HG02763 (cell line): ENCODE measurements around the gene TNS2.
A peak's percentile ranks its signal among the peaks of the same experiment; 100 is the strongest.

Experiments
- ATAC-seq: cut with Tn5 transposase; IDR thresholded peaks from one replicate; pipeline ENCODE4 v1.9.1; 2021; ENCODE audit warnings: mild to moderate bottlenecking, moderate library complexity; ENCODE audit not compliant: unreplicated experiment

TNS2 gene

DNA sequence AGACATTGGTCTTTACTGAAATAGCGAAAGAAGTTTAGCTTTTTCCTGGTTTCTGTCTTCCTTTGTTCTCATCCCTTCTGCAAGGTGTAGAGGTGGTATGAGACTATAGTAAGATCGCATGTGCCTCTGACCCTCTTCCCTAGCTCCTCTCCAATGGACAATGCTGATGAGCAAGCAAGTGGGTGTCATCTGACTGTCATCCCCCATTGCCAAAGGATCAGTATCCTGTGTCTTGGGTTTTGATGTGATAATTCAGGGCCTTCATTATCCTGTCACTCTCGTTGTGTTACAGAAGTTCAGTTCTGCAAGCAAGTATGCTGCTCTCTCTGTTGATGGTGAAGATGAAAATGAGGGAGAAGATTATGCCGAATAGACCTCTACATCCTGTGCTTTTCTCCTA lies 10.0 kb upstream of the TNS2 start:
- no peak for ATAC-seq

GRCh38 chr12:53042607-53043454 lies 7.0 kb upstream of the TNS2 start:
- ATAC-seq = no peak

DNA sequence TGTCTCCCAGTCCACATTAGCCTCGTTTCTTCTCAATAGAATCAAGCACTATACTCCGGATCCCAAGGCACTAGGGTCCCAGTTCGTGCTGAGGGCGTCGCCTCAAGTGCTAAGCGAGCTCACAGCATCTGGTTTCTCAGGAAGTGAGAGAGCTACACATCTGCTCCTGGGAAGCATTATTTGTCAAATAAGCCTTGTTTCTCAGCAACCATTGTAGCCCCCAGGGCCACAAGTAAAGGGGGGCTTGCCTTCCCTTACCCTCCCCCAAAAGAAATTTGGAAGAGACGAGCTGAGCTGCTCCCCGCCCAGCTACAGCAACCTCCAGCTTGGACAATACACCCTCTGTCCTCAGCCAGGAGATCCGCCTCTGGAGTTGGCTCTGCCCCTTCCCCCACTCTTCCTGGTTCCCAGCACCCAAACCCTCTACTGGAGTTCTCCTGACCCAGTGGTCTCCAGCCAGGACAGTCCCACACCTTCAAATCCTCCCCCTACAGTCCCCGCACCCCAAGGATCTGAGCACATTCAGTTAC lies 5.7 kb upstream of the TNS2 start:
- no peak for ATAC-seq

- ATAC-seq = no peak
Measured at GRCh38 chr12:53044896-53045695, 4.8 kb upstream of the TNS2 start.

DNA sequence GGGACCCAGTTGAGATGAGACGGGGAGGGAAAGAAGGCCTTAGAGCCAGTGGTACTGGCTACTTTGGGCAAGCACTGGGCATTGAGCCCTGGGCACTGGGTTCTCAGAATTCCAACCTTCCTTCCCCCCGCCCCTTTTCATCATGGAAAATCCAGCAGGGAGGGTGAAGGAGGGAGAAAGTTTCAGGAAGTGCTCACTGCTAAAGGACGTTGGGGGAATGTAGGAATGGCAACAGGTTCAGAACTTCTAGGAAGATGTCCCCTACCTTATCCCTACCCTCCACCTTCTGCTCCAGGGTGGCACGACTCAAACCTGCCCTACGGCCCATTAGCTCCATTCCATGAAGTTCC lies 4.2 kb upstream of the TNS2 start:
- ATAC-seq = no peak

DNA sequence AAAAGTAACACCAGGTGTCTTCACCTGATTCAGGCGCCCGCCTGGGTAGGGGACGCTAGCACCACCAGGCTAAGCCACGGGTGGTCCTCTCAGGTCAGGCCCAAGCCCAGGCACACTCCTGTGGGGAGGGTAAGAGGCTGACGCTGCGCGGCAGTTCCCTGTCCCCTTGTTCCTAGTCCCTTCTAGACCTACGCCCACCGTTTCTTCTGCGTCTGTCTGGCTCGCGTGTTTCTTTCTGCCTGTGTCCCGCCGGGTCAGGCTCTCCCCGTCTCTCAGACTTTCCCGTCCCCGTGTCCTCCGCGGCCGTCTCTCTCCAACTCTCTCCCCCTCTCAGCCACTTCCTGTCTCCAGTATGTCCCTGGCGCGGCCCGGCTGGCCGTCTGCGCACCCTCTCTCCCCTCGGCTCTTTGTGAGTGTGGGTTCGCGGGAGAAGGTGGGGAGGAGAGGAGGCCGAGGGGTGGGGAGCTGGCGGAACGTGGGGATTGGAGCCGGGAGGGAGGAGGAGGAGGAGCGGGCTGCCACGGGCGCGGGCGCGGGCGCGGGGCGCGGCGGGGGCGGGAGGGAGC lies 3.1 kb upstream of the TNS2 start:
- ATAC-seq = peak; percentile 29

DNA sequence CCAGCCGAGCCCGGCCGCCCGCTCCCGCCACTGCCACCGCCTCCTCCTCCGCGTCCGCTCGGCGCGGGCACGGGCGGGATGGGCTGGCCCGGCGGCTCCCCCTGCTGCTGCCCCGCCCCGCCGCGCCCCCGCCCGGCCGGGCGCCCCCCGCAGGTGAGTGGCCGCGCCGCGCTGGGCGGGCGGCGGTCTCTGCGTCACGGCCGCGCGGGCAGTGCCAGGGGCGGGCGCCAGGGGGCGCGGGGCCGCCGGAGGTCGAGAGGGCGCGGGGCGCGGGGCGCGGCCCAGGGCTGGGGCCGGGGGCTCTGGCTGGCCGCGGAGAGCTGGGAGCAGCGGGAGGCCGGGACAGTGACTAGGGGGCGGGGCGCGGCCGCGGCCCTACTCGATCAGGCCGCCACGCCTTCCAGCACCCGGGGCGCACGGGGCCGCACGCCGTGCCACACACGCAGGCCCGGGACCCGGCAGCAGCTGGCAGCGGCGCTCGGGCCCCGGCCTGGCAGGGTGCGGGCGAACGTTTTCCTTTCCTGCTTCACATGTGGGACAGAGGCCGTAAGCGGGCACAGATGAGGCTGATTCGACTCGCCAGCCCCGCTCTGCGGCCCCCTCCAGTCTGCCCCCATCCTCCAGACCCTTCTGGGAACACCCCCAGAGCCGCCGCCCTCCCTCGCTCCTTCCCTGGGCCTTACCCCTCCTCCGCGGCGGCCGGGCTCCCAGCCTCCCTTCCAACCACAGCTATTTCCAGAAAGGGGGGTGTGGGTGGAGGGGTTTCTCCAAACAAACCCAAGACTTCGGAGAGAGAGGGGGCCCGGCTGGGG lies 2.4 kb upstream of the TNS2 start:
- peak; percentile 72 for ATAC-seq

DNA sequence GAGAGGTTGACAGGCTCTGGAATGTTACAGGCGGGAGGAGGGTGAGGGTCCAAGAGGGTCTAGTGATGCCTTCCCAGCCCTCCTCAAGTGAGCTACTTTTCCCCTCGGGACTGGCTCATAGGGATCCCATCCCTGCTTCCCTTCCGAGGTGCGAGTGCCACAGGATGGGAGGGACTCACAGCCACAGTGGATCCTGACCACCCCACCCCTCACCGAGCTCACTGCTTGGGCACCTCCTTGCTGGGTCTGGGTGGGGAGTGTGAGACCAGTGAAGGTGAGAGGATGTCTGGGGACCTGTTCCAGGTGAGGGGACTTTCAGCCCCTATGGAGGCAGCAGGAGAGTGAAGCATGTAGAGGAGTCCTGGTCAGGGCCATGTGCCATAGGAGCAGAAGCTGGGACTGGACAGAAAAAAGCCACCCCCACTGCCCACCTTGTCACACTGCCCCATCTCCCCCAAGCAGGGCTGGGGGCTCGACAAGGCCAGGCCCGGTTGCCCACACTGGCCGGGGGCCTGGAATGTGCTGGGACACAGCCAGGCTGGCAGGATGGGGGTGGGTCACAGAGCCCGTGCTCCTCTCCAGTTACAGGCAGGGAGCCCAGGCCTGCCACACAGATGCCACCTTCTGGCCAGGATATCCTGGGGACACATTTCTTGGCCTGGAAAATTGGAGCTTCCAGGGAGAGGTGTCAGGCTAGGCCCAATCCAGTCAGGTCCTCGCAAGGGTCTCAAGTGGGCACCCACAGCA lies 1.7 kb upstream of the TNS2 start:
- no peak for ATAC-seq

DNA sequence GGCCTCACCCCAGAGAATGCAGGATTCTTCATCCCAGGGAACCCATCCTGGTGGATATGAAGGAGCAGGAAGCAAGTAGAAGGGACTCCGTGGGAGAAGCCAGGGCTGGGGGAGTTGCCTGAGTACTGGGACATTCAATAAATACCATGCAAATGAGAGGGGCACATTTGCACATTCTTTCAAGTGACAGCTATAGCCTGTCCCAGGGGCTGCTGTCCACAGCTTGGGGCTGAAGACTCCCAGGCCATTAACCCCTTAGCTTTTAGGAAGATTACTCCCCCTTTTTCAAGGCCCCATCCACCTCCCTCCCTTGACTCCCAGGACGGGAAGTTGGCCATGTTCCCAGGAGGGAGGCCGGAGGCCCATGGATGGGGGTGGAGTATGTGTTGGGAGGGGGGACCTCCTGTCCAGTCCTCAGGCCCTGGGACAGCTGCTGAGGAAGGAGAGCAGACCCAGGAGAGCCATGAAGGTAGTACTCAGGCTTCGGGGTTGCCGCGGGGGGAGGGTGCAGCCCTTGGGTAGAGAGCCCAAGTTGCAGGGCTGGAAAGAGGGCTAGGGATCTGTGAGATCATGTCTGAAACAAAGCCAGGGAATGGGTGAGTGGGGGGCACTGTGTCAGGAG lies 974 bp upstream of the TNS2 start:
- ATAC-seq = no peak

DNA sequence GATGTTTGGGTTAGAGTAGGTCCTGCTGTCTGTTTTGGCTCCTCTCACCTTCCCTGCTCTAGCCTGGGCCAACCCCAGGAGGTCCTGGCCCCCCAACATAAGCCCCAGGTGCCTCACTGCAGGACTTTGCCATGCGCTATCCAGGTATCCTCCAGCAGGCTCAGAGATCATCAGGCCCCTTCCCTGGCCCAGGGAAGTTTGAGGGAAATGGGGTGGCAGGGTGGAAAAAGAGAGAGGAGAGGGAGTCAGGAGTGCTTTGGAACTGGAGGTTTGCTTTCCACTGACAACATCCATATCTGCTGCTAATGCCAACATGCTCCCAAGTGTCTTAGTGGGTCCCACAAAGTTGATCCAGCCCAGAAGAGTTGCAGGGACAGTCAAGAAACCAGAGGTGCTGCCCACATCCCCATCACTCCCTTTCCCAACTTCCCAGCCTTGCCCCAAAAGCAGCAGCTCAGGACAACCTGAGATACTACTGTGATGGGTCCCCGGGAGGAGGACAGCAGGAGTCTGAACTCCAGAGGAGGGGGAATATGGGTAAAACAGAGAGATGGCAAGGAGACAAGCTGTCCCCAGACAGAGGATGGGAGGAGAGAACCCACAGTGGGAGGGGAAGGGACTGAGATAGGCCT lies 677 bp downstream of the TNS2 start:
- no peak for ATAC-seq

GRCh38 chr12:53051058-53051880 lies 1.4 kb downstream of the TNS2 start:
- ATAC-seq = no peak

GRCh38 chr12:53051881-53052412 lies 2.1 kb downstream of the TNS2 start:
- no peak for ATAC-seq

GRCh38 chr12:53052419-53053217 lies 2.8 kb downstream of the TNS2 start:
- no peak for ATAC-seq

- ATAC-seq = no peak
Measured at GRCh38 chr12:53053218-53054111, 3.6 kb downstream of the TNS2 start.

DNA sequence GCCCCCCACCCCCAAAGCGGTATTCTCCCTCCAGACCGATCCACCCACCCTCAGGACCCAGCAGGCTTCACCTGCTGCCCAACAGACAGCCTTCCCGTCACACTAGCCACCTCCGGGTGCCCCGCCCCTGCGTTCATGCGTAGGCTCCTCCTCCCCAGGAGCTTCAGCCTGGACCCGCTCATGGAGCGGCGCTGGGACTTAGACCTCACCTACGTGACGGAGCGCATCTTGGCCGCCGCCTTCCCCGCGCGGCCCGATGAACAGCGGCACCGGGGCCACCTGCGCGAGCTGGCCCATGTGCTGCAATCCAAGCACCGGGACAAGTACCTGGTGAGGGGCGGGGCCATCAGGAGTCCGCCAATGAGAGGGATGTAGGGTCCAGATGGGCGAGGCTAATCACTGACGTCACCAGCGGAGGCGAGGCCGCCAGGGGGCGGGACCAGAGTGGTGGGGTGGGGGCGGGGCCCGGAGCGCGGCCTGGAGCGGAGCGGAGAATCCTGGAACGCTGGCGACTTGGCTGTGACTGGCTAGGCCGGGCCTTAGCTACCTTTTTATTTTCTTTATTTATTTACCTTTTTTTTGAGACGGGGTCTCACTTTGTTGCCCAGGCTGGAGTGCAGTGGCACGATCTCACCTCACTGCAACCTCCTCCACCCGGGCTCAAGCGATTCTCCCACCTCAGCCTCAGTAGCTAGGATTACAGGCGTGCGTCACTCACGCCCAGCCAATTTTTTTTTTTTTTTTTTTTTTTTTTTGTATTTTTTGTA lies 4.4 kb downstream of the TNS2 start:
- peak; percentile 92 for ATAC-seq
